ENCODE results near the gene PPP1R14B.
A peak's percentile ranks its signal among the peaks of the same experiment; 100 is the strongest.

DNA sequence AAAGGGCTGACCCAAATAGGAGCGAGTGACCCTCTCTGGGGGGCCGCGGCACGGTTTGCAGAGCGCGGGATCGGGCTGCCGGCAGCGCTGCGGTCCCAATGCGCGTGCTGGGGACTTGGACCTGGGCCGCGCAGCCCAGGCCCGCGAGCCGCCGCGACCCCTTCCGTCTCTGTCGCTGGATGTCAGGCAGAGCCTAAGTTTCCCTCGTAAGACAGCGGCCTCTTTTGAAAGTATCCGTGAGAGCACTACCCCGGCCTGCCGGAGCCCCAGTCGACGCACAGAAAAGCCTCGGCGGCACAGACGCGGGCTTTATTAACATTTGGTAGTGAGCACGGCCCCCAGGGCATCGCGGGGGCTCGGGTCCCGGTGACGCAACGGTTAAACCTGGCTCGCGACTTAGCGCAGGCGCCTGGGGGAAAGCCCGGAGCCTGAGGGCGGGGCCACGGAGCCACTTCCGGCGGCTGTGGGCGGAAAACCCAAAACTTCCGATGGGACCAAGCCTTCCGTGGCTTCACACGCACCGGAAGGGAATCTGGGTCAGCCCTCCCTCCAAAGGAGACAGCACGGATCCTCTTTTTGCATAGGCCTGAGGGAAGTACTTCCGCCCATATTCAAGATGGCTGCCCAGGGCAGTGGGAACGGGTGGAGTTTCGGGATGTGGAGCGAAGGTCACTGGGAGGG is 22.9 kb upstream of the PPP1R14B start:
- TF ChIP-seq, protein P1, sequence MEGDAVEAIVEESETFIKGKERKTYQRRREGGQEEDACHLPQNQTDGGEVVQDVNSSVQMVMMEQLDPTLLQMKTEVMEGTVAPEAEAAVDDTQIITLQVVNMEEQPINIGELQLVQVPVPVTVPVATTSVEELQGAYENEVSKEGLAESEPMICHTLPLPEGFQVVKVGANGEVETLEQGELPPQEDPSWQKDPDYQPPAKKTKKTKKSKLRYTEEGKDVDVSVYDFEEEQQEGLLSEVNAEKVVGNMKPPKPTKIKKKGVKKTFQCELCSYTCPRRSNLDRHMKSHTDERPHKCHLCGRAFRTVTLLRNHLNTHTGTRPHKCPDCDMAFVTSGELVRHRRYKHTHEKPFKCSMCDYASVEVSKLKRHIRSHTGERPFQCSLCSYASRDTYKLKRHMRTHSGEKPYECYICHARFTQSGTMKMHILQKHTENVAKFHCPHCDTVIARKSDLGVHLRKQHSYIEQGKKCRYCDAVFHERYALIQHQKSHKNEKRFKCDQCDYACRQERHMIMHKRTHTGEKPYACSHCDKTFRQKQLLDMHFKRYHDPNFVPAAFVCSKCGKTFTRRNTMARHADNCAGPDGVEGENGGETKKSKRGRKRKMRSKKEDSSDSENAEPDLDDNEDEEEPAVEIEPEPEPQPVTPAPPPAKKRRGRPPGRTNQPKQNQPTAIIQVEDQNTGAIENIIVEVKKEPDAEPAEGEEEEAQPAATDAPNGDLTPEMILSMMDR (IDR thresholded peaks at IDR 0.05 in 4 of 5, conservative IDR thresholded peaks at IDR 0.05 in 1 of 5), result peak in 3 of 5 experiments; percentile 11 to 22 (median 16)
- peak; percentile 35 to 47 for TF ChIP-seq POLR2A (IDR thresholded peaks at IDR 0.05)

Measured in gastrocnemius medialis (tissue), 4 donors.